Left lobe of liver (tissue), 1 donor: Measurements from ENCODE around the gene ZFY. TPM values are rescaled to one million over a fixed set of nuclear protein-coding genes. Genes with fewer than 3 reads are reported as not detected.

Experiments used
- total RNA-seq: library from RNA; stranded (reverse); gene quantifications from one replicate; pipeline ENCODE4 v1.2.1, GENCODE V29; 2021
- donor health status: DM: no; HTN: yes; CAD: no.

Gene ZFY
- total RNA-seq, 1 donor from 2014 or later = 7.8 TPM

Other genes with a start within 250 kb of the ZFY start
- not detected for gene SRY, start 147.7 kb upstream of the ZFY start, total RNA-seq
- 87.6 TPM for gene RPS4Y1, start 93.8 kb upstream of the ZFY start, total RNA-seq